Measurements from ENCODE around the gene EPHB2. TPM values are rescaled to one million over a fixed set of nuclear protein-coding genes. Genes with fewer than 3 reads are reported as not detected.

The EPHB2 gene
- total and polyA plus RNA-seq, 3 donors from 2014 or later = 7.7 to 9.4 (median 8.2) TPM

DNA sequence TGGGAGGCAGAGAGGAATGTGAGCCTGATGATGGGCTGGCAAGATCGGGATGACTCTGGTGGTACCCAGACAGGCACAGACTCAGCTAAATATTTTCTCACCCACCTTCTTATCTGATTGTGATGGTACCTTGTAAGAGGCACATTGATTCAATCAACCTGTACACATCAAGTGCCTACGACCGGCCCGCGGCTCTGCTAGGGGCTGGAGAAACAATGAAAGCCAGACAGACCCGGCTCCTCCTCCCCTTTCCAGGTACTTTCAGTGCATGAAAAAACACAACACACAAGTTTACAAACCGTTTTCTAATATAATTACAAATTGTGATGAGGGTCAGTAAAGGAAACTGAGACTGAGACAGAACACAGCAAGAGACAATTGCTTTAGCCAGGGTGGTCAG lies 147.0 kb downstream of the EPHB2 start:
- Histone ChIP-seq H3K27ac (no peak overlapping the region), H3K27me3 (no peaks in the 10 kb centered on the region), H3K36me3 (ENCODE audit: low read depth, missing control alignments) (no peaks in the 10 kb centered on the region), H3K9me3 (no peaks in the 10 kb centered on the region), H3K4me3 (no peak overlapping the region), H3K4me1 (no peaks in the 10 kb centered on the region)
- no peak for DNase-seq
- intact Hi-C loops (cut with DNase I; ENCODE audit: low total_unique reads) = no loop called here
- TF ChIP-seq, protein P1, sequence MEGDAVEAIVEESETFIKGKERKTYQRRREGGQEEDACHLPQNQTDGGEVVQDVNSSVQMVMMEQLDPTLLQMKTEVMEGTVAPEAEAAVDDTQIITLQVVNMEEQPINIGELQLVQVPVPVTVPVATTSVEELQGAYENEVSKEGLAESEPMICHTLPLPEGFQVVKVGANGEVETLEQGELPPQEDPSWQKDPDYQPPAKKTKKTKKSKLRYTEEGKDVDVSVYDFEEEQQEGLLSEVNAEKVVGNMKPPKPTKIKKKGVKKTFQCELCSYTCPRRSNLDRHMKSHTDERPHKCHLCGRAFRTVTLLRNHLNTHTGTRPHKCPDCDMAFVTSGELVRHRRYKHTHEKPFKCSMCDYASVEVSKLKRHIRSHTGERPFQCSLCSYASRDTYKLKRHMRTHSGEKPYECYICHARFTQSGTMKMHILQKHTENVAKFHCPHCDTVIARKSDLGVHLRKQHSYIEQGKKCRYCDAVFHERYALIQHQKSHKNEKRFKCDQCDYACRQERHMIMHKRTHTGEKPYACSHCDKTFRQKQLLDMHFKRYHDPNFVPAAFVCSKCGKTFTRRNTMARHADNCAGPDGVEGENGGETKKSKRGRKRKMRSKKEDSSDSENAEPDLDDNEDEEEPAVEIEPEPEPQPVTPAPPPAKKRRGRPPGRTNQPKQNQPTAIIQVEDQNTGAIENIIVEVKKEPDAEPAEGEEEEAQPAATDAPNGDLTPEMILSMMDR (IDR thresholded peaks at IDR 0.05) = no peak
- no peak for TF ChIP-seq POLR2A (IDR thresholded peaks at IDR 0.05)
- WGBS, 2 donors = 91 to 95% methylated on average over 7 of the region's 7 CpGs

DNA sequence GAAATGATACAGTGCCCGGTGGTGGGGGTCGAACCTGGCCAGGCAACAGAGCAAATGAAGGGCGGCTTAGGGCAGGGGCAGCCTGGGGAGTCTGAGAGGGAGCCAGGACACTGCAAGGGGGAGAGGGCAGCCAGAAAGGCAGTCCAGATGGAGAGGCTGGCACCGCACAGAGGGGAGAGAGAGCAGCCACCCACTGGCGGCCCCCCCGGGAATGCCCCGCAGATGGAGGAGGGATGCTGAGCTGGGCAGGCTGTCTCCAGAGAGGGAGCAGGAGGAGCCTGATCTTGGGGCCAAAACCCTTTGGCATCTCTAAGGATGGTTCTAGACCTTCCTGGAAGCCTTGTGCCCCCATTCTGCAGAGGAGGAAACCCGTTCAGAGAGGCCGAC lies 149.8 kb downstream of the EPHB2 start:
- Histone ChIP-seq H3K9me3 (no peaks in the 10 kb centered on the region), H3K36me3 (ENCODE audit: low read depth, missing control alignments) (no peaks in the 10 kb centered on the region), H3K4me3 (no peak overlapping the region), H3K4me1 (no peaks in the 10 kb centered on the region), H3K27me3 (no peaks in the 10 kb centered on the region), H3K27ac (no peak overlapping the region)
- intact Hi-C loops (cut with DNase I; ENCODE audit: low total_unique reads) = loop anchor here (10.0 kb wide), 1 partner anchor 136 kb away; no protein-coding TSS in a partner anchor
- 84 to 94% methylated on average over 5 to 9 of the region's 9 CpGs for WGBS, 2 donors
- DNase-seq = no peak
- TF ChIP-seq, protein P1 (IDR thresholded peaks at IDR 0.05) = no peak
- no peak for TF ChIP-seq POLR2A (IDR thresholded peaks at IDR 0.05)

DNA sequence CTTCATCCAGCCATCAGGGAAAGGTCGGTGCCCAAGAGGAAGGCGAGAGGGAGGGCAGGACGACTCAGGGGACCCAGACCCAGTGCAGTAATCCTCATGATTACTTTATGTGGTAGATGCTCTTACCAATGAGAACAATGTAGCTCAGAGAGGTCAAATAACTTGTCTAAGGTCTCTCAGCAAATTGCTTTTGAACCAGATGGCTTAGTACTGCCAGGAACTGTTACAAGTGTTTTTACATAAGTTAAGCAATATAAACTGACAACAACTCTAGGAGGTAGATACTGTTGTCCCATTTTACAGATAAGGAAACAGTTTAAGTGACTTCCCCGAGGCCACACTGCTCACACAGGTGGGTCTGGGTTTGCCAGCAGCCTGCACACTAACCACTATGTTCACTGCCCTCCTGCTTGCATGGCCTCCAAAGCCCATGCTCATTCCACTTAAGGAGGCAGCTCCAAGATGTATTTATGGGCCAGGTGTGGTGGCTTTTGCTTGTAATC lies 150.3 kb downstream of the EPHB2 start:
- H3K4me1 ChIP-seq = no peaks in the 10 kb centered on the region
- H3K27me3 ChIP-seq = no peaks in the 10 kb centered on the region
- H3K9me3 ChIP-seq = no peaks in the 10 kb centered on the region
- no peak overlapping the region for H3K27ac ChIP-seq
- intact Hi-C loops (cut with DNase I; ENCODE audit: low total_unique reads) = loop anchor here (10.0 kb wide), 1 partner anchor 136 kb away; no protein-coding TSS in a partner anchor
- 92 to 93% methylated on average over 4 of the region's 4 CpGs for WGBS, 2 donors
- DNase-seq = no peak
- no peaks in the 10 kb centered on the region for H3K36me3 ChIP-seq (ENCODE audit: low read depth, missing control alignments)
- no peak for TF ChIP-seq POLR2A (IDR thresholded peaks at IDR 0.05)
- TF ChIP-seq, protein P1 (IDR thresholded peaks at IDR 0.05) = no peak
- no peak overlapping the region for H3K4me3 ChIP-seq

DNA sequence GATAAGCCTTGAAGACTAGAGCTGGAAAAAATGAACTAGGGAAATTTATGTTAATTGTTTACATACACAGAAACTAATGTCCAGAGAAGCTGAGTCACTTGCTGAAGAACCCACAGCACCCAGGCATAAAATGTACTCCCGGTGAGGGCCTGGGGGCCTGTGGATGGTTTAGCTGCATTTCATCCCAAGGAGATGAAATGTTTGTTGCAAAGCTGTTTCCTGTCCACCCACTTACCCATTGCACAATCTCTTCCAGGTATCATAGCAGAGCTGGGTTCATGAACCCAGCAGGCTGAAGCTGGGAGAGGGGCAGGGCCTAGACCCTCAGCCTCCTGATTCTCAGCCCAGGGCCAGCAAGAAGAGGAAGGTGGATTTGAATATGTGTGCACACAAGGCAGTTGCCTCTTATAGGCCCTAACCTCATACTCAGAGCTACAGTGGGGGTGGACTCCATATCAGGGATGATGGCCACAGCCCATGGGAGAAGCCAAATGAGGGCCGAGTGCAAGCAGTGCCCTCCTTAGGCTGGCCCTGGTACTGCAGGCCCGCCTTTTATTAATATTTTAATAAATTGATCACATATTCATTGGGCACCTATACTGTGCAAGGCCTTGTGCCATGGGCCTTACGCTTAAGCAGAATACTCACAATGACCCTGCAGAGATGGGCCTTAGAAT lies 151.3 kb downstream of the EPHB2 start:
- intact Hi-C loops (cut with DNase I; ENCODE audit: low total_unique reads) = loop anchor here (10.0 kb wide), 1 partner anchor 137 kb away; no protein-coding TSS in a partner anchor
- Histone ChIP-seq H3K27ac (no peak overlapping the region), H3K36me3 (ENCODE audit: low read depth, missing control alignments) (no peaks in the 10 kb centered on the region), H3K4me1 (no peaks in the 10 kb centered on the region), H3K4me3 (no peak overlapping the region), H3K9me3 (no peaks in the 10 kb centered on the region), H3K27me3 (no peaks in the 10 kb centered on the region)
- peak; percentile 62 for DNase-seq
- WGBS, 2 donors = 68 to 80% methylated on average over 4 of the region's 4 CpGs
- TF ChIP-seq POLR2A (IDR thresholded peaks at IDR 0.05) = no peak
- TF ChIP-seq, protein P1 (IDR thresholded peaks at IDR 0.05) = peak; percentile 66 to 87 (median 78)

All from testis (tissue), 3 donors.